GM23338 (cell line): ENCODE results near the gene PARVB. TPM values are rescaled to one million over a fixed set of nuclear protein-coding genes. Genes with fewer than 3 reads are reported as not detected.

Experiments
- ATAC-seq: fragments of 200-7000 bp; cut with Tn5 transposase; 3 replicates; pipeline ENCODE4 v1.9.1; 2020
- DNase-seq: peaks from one replicate; pipeline ENCODE4 v3.0.0-alpha.2; 2015; ENCODE audit warnings: low spot score
- H2AFZ ChIP-seq: fragments of 200-600 bp; sonication (generic); 2 replicates; pipeline ENCODE4 v1.8.0; 2016; ENCODE audit warnings: antibody characterized with exemption, mild to moderate bottlenecking, moderate library complexity
- H3F3A ChIP-seq: fragments of 200-600 bp; sonication (generic); replicated peaks from 2 replicates; pipeline ENCODE4 v1.8.0; 2017; ENCODE audit warnings: antibody characterized with exemption, mixed run types, low read depth
- H3K27ac ChIP-seq: fragments of 200-600 bp; sonication (generic); 2 replicates; pipeline ENCODE4 v1.6.1; 2016; ENCODE audit warnings: low read depth
- H3K27me3 ChIP-seq: fragments of 200-600 bp; sonication (generic); 2 replicates; pipeline ENCODE4 v1.8.0; 2016; ENCODE audit warnings: mild to moderate bottlenecking, mixed run types, moderate library complexity; ENCODE audit not compliant: insufficient read depth
- H3K36me3 ChIP-seq: fragments of 200-600 bp; sonication (generic); 2 replicates; pipeline ENCODE4 v1.8.0; 2016; ENCODE audit warnings: mild to moderate bottlenecking; ENCODE audit not compliant: insufficient read depth
- H3K4me1 ChIP-seq: fragments of 200-600 bp; sonication (generic); 2 replicates; pipeline ENCODE4 v1.8.0; 2016; ENCODE audit warnings: mild to moderate bottlenecking, moderate library complexity; ENCODE audit not compliant: insufficient read depth
- H3K4me2 ChIP-seq: fragments of 200-600 bp; sonication (generic); 2 replicates; pipeline ENCODE4 v1.7.1; 2017; ENCODE audit warnings: mixed run types
- H3K4me3 ChIP-seq: fragments of 200-600 bp; sonication (generic); 2 replicates; pipeline ENCODE4 v1.6.1; 2016; ENCODE audit warnings: mixed run types
- H3K79me2 ChIP-seq: fragments of 200-600 bp; sonication (generic); replicated peaks from 2 replicates; pipeline ENCODE4 v1.8.0; 2017; ENCODE audit warnings: mild to moderate bottlenecking; ENCODE audit not compliant: insufficient read depth
- H3K9me2 ChIP-seq: fragments of 200-600 bp; sonication (generic); 2 replicates; pipeline ENCODE4 v1.8.0; 2017; ENCODE audit not compliant: insufficient read depth
- H4K20me1 ChIP-seq: fragments of 200-600 bp; sonication (generic); replicated peaks from 2 replicates; pipeline ENCODE4 v1.8.0; 2017; ENCODE audit warnings: mild to moderate bottlenecking; ENCODE audit not compliant: insufficient read depth
- H3K27ac Mint-ChIP-seq: 2 replicates; pipeline ENCODE4 v1.8.0; 2020; ENCODE audit warnings: inconsistent platforms, mild to moderate bottlenecking, moderate library complexity, mixed read lengths
- H3K27me3 Mint-ChIP-seq: 3 replicates; pipeline ENCODE4 v1.8.0; 2022; ENCODE audit warnings: low read depth, mild to moderate bottlenecking, moderate library complexity, mixed read lengths, inconsistent platforms; ENCODE audit not compliant: insufficient read depth, poor library complexity
- H3K36me3 Mint-ChIP-seq: 3 replicates; pipeline ENCODE4 v1.8.0; 2021; ENCODE audit warnings: low read depth, mild to moderate bottlenecking, inconsistent platforms, moderate library complexity, mixed read lengths
- H3K4me1 Mint-ChIP-seq: 3 replicates; pipeline ENCODE4 v1.8.0; 2020; ENCODE audit warnings: mild to moderate bottlenecking, inconsistent platforms, mixed read lengths
- H3K4me3 Mint-ChIP-seq: 3 replicates; pipeline ENCODE4 v1.8.0; 2021; ENCODE audit warnings: moderate library complexity, mild to moderate bottlenecking, inconsistent platforms, mixed read lengths
- H3K9me3 Mint-ChIP-seq: 3 replicates; pipeline ENCODE4 v1.8.0; 2020; ENCODE audit warnings: moderate library complexity, mild to moderate bottlenecking, inconsistent platforms, mixed read lengths
- CREB1 ChIP-seq: fragments of 250-450 bp; sonication (Bioruptor Pico); IDR thresholded peaks from 2 replicates; pipeline ENCODE4 v1.5.0; 2020; ENCODE audit warnings: low read depth, mild to moderate bottlenecking, moderate library complexity
- EZH2 ChIP-seq: fragments of 200-600 bp; sonication (generic); IDR thresholded peaks from one replicate; pipeline ENCODE4 v1.8.0; 2017; ENCODE audit warnings: antibody characterized with exemption, mild to moderate bottlenecking, low read depth; ENCODE audit not compliant: unreplicated experiment
- EZH2phosphoT487 ChIP-seq: fragments of 200-600 bp; sonication (generic); IDR thresholded peaks from one replicate; pipeline ENCODE4 v1.8.1; 2018; ENCODE audit warnings: antibody characterized with exemption; ENCODE audit not compliant: unreplicated experiment
- JUNB ChIP-seq: IDR thresholded peaks from one replicate; pipeline ENCODE4 v1.6.1; 2016; ENCODE audit warnings: antibody characterized with exemption; ENCODE audit not compliant: unreplicated experiment
- NANOG ChIP-seq: IDR thresholded peaks from 2 replicates; pipeline ENCODE4 v1.6.1; 2016; ENCODE audit warnings: antibody characterized with exemption, borderline replicate concordance
- POLR2AphosphoS5 ChIP-seq: IDR thresholded peaks from 2 replicates; pipeline ENCODE4 v1.6.1; 2016; ENCODE audit warnings: antibody characterized with exemption, low read depth
- STAT1 ChIP-seq: IDR thresholded peaks from one replicate; pipeline ENCODE4 v1.6.1; 2016; ENCODE audit warnings: antibody characterized with exemption; ENCODE audit not compliant: unreplicated experiment
- ZNF114 ChIP-seq: fragments of 250-450 bp; sonication (Bioruptor Pico); IDR thresholded peaks from 2 replicates; pipeline ENCODE4 v1.5.0; 2020; ENCODE audit warnings: mild to moderate bottlenecking, moderate library complexity
- ZNF331 ChIP-seq: fragments of 250-450 bp; sonication (Bioruptor Pico); IDR thresholded peaks from 2 replicates; pipeline ENCODE4 v1.5.0; 2020; ENCODE audit warnings: low read depth, mild to moderate bottlenecking, moderate library complexity
- polyA plus RNA-seq: library from polyadenylated mRNA; unstranded; fragments of >200 nt; fragmentation: Nextera tagmentation; extraction: Ambion mirVana; gene quantifications from 2 replicates; pipeline ENCODE4 v1.2.1, GENCODE V29; 2016
- total RNA-seq: library from RNA; depleted of rRNA; stranded (reverse); fragments of >200 nt; shearing (Covaris generic); gene quantifications from 2 replicates; pipeline ENCODE4 v1.2.3, GENCODE V29; 2014
- TF ChIP-seq, protein P1 (sequence below): fragments of 250-450 bp; sonication (Bioruptor Pico); IDR thresholded peaks from 2 replicates; pipeline ENCODE4 v1.5.0; 2020; ENCODE audit warnings: mild to moderate bottlenecking, moderate library complexity
- TF ChIP-seq, protein P2 (sequence below): IDR thresholded peaks from 2 replicates; pipeline ENCODE4 v1.6.1; 2016; ENCODE audit warnings: antibody characterized with exemption
- TF ChIP-seq, protein P3 (sequence below), 2 experiments: fragments of 200-600 bp in 1 of 2; sonication (generic) in 1 of 2; conservative IDR thresholded peaks; 2 replicates each; pipeline versions ENCODE4 v1.5.1 to v1.6.1; 2016 to 2017; ENCODE audit warnings: antibody characterized with exemption in 2 of 2, low read depth in 2 of 2, mild to moderate bottlenecking in 2 of 2, moderate library complexity in 1 of 2
- TF ChIP-seq, protein P4 (sequence below): IDR thresholded peaks from one replicate; pipeline ENCODE4 v1.6.1; 2018; ENCODE audit warnings: antibody characterized with exemption; ENCODE audit not compliant: unreplicated experiment

PARVB gene
- total and polyA plus RNA-seq, 2 experiments from 2014 or later: 4.3 to 7.7 TPM

DNA sequence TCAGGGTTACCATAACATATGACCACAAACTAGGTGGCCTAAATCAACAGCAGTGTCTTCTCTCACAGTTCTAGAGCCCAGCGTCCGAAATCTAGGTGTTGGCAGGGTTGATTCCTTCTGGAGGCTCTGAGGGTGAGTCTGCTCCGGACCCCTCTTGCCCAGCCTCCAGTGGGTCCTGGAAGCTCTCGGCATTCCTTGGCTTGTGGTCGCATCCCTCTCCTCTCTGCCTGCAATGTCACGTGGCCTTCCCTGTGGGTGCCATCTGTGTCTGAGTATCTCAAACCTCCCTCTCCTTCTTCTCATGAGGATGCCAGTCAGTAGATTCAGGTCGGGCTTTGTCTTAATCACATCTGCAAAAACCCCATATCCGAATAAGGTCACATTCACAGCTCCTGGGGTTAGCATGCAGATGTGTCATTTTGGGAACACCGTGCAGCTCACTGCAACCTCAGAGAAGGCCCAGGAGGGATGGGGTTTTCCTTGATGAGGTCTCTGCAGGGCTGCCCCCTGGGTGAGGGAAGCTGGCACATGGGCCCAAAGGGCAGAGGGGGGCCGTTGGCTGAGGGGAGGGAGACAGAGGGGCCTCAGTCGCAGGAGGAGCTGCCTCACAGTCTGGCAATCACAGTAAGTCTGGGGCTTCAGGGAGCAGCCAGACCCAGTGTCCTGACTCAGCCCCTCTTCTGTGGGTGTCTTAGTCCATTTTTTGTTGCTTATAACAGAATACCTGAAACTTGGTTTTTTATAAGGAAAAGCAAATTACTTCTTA is 197.8 kb downstream of the PARVB start:
- no peaks in the 10 kb centered on the region for H3K4me1 Mint-ChIP-seq
- no peak overlapping the region for H3K4me2 ChIP-seq
- H3K79me2 ChIP-seq: no peaks in the 10 kb centered on the region
- peaks cover 15% of the 10 kb centered on the region for H3K27me3 Mint-ChIP-seq
- no peak overlapping the region for H2AFZ ChIP-seq
- no peaks in the 10 kb centered on the region for H3K4me1 ChIP-seq
- H3K9me2 ChIP-seq: no peaks in the 10 kb centered on the region
- DNase-seq (no peak), ATAC-seq (no peak)
- H3K4me3 ChIP-seq: no peak overlapping the region
- no peaks in the 10 kb centered on the region for H3F3A ChIP-seq
- H4K20me1 ChIP-seq: no peaks in the 10 kb centered on the region
- H3K36me3 Mint-ChIP-seq: no peaks in the 10 kb centered on the region; the same call in 2 of the 3 replicates
- no peak overlapping the region for H3K27ac ChIP-seq
- no peaks in the 10 kb centered on the region for H3K27me3 ChIP-seq
- TF ChIP-seq EZH2phosphoT487 (no peak), NANOG (no peak), JUNB (no peak), ZNF114 (CRISPR knock-in tag) (no peak), ZNF331 (no peak), EZH2 (no peak), POLR2AphosphoS5 (no peak), CREB1 (CRISPR knock-in tag) (no peak), STAT1 (no peak)
- TF ChIP-seq, protein P1, sequence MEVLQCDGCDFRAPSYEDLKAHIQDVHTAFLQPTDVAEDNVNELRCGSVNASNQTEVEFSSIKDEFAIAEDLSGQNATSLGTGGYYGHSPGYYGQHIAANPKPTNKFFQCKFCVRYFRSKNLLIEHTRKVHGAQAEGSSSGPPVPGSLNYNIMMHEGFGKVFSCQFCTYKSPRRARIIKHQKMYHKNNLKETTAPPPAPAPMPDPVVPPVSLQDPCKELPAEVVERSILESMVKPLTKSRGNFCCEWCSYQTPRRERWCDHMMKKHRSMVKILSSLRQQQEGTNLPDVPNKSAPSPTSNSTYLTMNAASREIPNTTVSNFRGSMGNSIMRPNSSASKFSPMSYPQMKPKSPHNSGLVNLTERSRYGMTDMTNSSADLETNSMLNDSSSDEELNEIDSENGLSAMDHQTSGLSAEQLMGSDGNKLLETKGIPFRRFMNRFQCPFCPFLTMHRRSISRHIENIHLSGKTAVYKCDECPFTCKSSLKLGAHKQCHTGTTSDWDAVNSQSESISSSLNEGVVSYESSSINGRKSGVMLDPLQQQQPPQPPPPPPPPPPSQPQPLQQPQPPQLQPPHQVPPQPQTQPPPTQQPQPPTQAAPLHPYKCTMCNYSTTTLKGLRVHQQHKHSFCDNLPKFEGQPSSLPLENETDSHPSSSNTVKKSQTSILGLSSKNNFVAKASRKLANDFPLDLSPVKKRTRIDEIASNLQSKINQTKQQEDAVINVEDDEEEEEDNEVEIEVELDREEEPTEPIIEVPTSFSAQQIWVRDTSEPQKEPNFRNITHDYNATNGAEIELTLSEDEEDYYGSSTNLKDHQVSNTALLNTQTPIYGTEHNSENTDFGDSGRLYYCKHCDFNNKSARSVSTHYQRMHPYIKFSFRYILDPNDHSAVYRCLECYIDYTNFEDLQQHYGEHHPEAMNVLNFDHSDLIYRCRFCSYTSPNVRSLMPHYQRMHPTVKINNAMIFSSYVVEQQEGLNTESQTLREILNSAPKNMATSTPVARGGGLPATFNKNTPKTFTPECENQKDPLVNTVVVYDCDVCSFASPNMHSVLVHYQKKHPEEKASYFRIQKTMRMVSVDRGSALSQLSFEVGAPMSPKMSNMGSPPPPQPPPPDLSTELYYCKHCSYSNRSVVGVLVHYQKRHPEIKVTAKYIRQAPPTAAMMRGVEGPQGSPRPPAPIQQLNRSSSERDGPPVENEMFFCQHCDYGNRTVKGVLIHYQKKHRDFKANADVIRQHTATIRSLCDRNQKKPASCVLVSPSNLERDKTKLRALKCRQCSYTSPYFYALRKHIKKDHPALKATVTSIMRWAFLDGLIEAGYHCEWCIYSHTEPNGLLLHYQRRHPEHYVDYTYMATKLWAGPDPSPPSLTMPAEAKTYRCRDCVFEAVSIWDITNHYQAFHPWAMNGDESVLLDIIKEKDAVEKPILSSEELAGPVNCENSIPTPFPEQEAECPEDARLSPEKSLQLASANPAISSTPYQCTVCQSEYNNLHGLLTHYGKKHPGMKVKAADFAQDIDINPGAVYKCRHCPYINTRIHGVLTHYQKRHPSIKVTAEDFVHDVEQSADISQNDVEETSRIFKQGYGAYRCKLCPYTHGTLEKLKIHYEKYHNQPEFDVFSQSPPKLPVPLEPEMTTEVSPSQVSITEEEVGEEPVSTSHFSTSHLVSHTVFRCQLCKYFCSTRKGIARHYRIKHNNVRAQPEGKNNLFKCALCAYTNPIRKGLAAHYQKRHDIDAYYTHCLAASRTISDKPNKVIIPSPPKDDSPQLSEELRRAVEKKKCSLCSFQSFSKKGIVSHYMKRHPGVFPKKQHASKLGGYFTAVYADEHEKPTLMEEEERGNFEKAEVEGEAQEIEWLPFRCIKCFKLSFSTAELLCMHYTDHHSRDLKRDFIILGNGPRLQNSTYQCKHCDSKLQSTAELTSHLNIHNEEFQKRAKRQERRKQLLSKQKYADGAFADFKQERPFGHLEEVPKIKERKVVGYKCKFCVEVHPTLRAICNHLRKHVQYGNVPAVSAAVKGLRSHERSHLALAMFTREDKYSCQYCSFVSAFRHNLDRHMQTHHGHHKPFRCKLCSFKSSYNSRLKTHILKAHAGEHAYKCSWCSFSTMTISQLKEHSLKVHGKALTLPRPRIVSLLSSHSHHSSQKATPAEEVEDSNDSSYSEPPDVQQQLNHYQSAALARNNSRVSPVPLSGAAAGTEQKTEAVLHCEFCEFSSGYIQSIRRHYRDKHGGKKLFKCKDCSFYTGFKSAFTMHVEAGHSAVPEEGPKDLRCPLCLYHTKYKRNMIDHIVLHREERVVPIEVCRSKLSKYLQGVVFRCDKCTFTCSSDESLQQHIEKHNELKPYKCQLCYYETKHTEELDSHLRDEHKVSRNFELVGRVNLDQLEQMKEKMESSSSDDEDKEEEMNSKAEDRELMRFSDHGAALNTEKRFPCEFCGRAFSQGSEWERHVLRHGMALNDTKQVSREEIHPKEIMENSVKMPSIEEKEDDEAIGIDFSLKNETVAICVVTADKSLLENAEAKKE (CRISPR knock-in tag): no peak
- TF ChIP-seq, protein P2, sequence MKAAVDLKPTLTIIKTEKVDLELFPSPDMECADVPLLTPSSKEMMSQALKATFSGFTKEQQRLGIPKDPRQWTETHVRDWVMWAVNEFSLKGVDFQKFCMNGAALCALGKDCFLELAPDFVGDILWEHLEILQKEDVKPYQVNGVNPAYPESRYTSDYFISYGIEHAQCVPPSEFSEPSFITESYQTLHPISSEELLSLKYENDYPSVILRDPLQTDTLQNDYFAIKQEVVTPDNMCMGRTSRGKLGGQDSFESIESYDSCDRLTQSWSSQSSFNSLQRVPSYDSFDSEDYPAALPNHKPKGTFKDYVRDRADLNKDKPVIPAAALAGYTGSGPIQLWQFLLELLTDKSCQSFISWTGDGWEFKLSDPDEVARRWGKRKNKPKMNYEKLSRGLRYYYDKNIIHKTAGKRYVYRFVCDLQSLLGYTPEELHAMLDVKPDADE: no peak
- TF ChIP-seq, protein P3, sequence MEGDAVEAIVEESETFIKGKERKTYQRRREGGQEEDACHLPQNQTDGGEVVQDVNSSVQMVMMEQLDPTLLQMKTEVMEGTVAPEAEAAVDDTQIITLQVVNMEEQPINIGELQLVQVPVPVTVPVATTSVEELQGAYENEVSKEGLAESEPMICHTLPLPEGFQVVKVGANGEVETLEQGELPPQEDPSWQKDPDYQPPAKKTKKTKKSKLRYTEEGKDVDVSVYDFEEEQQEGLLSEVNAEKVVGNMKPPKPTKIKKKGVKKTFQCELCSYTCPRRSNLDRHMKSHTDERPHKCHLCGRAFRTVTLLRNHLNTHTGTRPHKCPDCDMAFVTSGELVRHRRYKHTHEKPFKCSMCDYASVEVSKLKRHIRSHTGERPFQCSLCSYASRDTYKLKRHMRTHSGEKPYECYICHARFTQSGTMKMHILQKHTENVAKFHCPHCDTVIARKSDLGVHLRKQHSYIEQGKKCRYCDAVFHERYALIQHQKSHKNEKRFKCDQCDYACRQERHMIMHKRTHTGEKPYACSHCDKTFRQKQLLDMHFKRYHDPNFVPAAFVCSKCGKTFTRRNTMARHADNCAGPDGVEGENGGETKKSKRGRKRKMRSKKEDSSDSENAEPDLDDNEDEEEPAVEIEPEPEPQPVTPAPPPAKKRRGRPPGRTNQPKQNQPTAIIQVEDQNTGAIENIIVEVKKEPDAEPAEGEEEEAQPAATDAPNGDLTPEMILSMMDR (conservative IDR thresholded peaks at IDR 0.05; ENCODE audit: low read depth in 2 of 2): no peak
- TF ChIP-seq, protein P4, sequence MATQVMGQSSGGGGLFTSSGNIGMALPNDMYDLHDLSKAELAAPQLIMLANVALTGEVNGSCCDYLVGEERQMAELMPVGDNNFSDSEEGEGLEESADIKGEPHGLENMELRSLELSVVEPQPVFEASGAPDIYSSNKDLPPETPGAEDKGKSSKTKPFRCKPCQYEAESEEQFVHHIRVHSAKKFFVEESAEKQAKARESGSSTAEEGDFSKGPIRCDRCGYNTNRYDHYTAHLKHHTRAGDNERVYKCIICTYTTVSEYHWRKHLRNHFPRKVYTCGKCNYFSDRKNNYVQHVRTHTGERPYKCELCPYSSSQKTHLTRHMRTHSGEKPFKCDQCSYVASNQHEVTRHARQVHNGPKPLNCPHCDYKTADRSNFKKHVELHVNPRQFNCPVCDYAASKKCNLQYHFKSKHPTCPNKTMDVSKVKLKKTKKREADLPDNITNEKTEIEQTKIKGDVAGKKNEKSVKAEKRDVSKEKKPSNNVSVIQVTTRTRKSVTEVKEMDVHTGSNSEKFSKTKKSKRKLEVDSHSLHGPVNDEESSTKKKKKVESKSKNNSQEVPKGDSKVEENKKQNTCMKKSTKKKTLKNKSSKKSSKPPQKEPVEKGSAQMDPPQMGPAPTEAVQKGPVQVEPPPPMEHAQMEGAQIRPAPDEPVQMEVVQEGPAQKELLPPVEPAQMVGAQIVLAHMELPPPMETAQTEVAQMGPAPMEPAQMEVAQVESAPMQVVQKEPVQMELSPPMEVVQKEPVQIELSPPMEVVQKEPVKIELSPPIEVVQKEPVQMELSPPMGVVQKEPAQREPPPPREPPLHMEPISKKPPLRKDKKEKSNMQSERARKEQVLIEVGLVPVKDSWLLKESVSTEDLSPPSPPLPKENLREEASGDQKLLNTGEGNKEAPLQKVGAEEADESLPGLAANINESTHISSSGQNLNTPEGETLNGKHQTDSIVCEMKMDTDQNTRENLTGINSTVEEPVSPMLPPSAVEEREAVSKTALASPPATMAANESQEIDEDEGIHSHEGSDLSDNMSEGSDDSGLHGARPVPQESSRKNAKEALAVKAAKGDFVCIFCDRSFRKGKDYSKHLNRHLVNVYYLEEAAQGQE: no peak
- H3K9me3 Mint-ChIP-seq: peaks cover 6% of the 10 kb centered on the region; the same call in 2 of the 3 replicates
- no peak overlapping the region for H3K27ac Mint-ChIP-seq
- H3K4me3 Mint-ChIP-seq: no peak overlapping the region
- H3K36me3 ChIP-seq: no peaks in the 10 kb centered on the region
